Fibroblast of villous mesenchyme (primary cell): ENCODE measurements around the gene RABGEF1. TPM values are rescaled to one million over a fixed set of nuclear protein-coding genes. Genes with fewer than 3 reads are reported as not detected.
A peak's percentile ranks its signal among the peaks of the same experiment; 100 is the strongest.
"Not testable (repeated sequence)": the region's sequence is repeated elsewhere in the genome, so short reads cannot be mapped to it uniquely, and the experiment has no call there.

ENCODE experiments used
- DNase-seq: peaks from one replicate; pipeline ENCODE4 v3.0.0-alpha.2; 2010; ENCODE audit warnings: low read depth
- H3K4me3 ChIP-seq: 2 replicates; pipeline ENCODE4 v1.5.1; 2011; ENCODE audit warnings: low read depth, mild to moderate bottlenecking, low read length
- CTCF ChIP-seq: IDR thresholded peaks from 2 replicates; pipeline ENCODE4 v1.5.1; 2012; ENCODE audit warnings: low read depth, mild to moderate bottlenecking, low read length; ENCODE audit not compliant: insufficient read depth
- total RNA-seq: library from RNA; depleted of rRNA; stranded (reverse); fragments of >200 nt; gene quantifications from 2 replicates; pipeline ENCODE4 v1.2.3, GENCODE V29; 2012

Gene RABGEF1
- total RNA-seq, 1 donor = 61.7 TPM

- no peak for DNase-seq
- TF ChIP-seq CTCF = no peak
Observed at GRCh38 chr7:66839814-66840213, 99.3 kb downstream of the RABGEF1 start.

GRCh38 chr7:66840316-66840715 lies 99.8 kb downstream of the RABGEF1 start:
- H3K4me3 ChIP-seq = no peak overlapping the region
- no peak for TF ChIP-seq CTCF
- DNase-seq = no peak

More at GRCh38 chr7:66839814-66840213, 99.3 kb downstream of the RABGEF1 start:
- H3K4me3 ChIP-seq = no peak overlapping the region

- TF ChIP-seq CTCF = no peak
- DNase-seq = no peak
- no peak overlapping the region for H3K4me3 ChIP-seq
Observed at GRCh38 chr7:66841898-66842297, 101.4 kb downstream of the RABGEF1 start.

- DNase-seq, H3K4me3 ChIP-seq: not testable (repeated sequence)
Observed at GRCh38 chr7:66843492-66843891, 103.0 kb downstream of the RABGEF1 start.

GRCh38 chr7:66844552-66845378 lies 104.2 kb downstream of the RABGEF1 start:
- no peak for TF ChIP-seq CTCF
- DNase-seq = peak; percentile 99
- H3K4me3 ChIP-seq = peak overlapping the region; percentile 73

GRCh38 chr7:66845379-66846095 lies 105.0 kb downstream of the RABGEF1 start:
- no peak for DNase-seq
- TF ChIP-seq CTCF = no peak
- H3K4me3 ChIP-seq = peak overlapping the region; percentile 73

- not testable (repeated sequence) for H3K4me3 ChIP-seq, DNase-seq
Observed at GRCh38 chr7:66846096-66846445, 105.5 kb downstream of the RABGEF1 start.

GRCh38 chr7:66847523-66847855 lies 107.0 kb downstream of the RABGEF1 start:
- not testable (repeated sequence) for DNase-seq, H3K4me3 ChIP-seq
